ENCODE measurements around the gene MCRS1. TPM values are rescaled to one million over a fixed set of nuclear protein-coding genes. Genes with fewer than 3 reads are reported as not detected.
A peak's percentile ranks its signal among the peaks of the same experiment; 100 is the strongest.

Gene MCRS1
- total and polyA plus RNA-seq, 4 donors = 20.0 to 33.1 (median 26.1) TPM

DNA sequence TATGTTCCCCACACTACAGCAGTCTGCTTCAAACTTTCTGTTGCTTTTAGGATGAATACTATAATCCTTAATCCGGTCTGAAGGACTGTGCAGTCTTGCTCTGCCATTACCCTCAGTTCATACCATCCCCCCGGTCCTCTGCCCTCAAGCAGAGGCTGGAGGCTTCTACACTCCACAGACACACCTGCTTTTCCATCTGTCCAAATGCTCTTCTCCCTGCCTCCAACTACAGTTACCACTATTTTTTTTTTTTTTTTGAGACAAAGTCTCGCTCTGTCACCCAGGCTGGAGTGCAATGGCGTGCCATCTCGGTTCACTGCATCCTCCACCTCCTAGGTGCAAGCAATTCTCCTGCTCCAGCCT, 48.4 kb downstream of the MCRS1 start:
- Histone ChIP-seq H3K36me3 (ENCODE audit: control insufficient read depth in 4 of 4, insufficient read depth in 3 of 4, low read depth in 1 of 4, low read length in 3 of 4) (peaks cover 0 to 4% (median under 1%) of the 10 kb centered on the region in 4 donors), H3K4me1 (ENCODE audit: control insufficient read depth in 4 of 4, insufficient read depth in 4 of 4, low read length in 3 of 4) (peaks cover 0 to 13% (median 10%) of the 10 kb centered on the region in 4 donors), H3K9ac (ENCODE audit: low read depth in 1 of 2, low read length in 2 of 2) (no peak overlapping the region), H3K27ac (ENCODE audit: low read depth in 1 of 2, low read length in 2 of 2) (no peak overlapping the region), H3K4me3 (ENCODE audit: low read depth in 1 of 3, low read length in 3 of 3) (no peak overlapping the region), H3K27me3 (ENCODE audit: control insufficient read depth in 4 of 4, insufficient read depth in 4 of 4, low read length in 3 of 4) (no peaks in the 10 kb centered on the region), H3K9me3 (ENCODE audit: control insufficient read depth in 4 of 4, low read length in 3 of 4) (no peaks in the 10 kb centered on the region)
- WGBS = 92% methylated on average over 5 of the region's 5 CpGs
- DNase-seq (ENCODE audit: low spot score) = no peak
- TF ChIP-seq NR2F2 (IDR thresholded peaks at IDR 0.05) = no peak
- TF ChIP-seq REST (IDR thresholded peaks at IDR 0.05) = no peak
- no peak for TF ChIP-seq HNF4G (IDR thresholded peaks at IDR 0.05)

GRCh38 chr12:49518914-49519573, 48.9 kb downstream of the MCRS1 start:
- Histone ChIP-seq H3K9ac (ENCODE audit: low read depth in 1 of 2, low read length in 2 of 2) (no peak overlapping the region), H3K4me1 (ENCODE audit: control insufficient read depth in 4 of 4, insufficient read depth in 4 of 4, low read length in 3 of 4) (peaks cover 0 to 16% (median 10%) of the 10 kb centered on the region in 4 donors), H3K4me3 (ENCODE audit: low read depth in 1 of 3, low read length in 3 of 3) (no peak overlapping the region), H3K27ac (ENCODE audit: low read depth in 1 of 2, low read length in 2 of 2) (no peak overlapping the region), H3K9me3 (ENCODE audit: control insufficient read depth in 4 of 4, low read length in 3 of 4) (no peaks in the 10 kb centered on the region), H3K36me3 (ENCODE audit: control insufficient read depth in 4 of 4, insufficient read depth in 3 of 4, low read depth in 1 of 4, low read length in 3 of 4) (peaks cover 0 to 4% (median 0%) of the 10 kb centered on the region in 4 donors), H3K27me3 (ENCODE audit: control insufficient read depth in 4 of 4, insufficient read depth in 4 of 4, low read length in 3 of 4) (no peaks in the 10 kb centered on the region)
- 93% methylated on average over 2 of the region's 2 CpGs for WGBS
- DNase-seq (ENCODE audit: low spot score) = no peak
- TF ChIP-seq, protein P1, sequence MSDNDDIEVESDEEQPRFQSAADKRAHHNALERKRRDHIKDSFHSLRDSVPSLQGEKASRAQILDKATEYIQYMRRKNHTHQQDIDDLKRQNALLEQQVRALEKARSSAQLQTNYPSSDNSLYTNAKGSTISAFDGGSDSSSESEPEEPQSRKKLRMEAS (IDR thresholded peaks at IDR 0.05) = no peak

DNA sequence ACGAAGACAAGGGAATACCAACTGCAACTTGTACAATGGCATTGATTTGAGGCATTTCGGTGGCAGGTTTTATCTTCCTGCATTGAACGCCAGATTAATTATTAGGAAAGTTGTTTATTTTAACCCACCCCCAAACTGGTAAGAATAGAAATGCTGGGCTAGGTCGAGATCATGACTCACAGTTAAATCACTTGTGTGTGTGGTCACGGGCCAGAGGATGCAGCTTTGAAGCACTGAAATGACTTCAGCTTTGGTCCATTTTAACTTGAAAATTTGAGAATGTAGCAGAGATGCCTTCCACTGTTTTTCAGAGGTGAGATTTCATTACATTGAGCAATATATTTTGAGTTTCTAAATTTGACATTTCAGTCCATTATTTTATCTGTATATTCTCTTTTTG, 52.7 kb downstream of the MCRS1 start:
- H3K4me1 ChIP-seq (ENCODE audit: control insufficient read depth in 4 of 4, insufficient read depth in 4 of 4, low read length in 3 of 4) = peaks cover 0 to 16% (median 10%) of the 10 kb centered on the region in 4 donors
- H3K27me3 ChIP-seq (ENCODE audit: control insufficient read depth in 4 of 4, insufficient read depth in 4 of 4, low read length in 3 of 4) = no peaks in the 10 kb centered on the region
- no peak overlapping the region for H3K27ac ChIP-seq (ENCODE audit: low read depth in 1 of 2, low read length in 2 of 2)
- H3K4me3 ChIP-seq (ENCODE audit: low read depth in 1 of 3, low read length in 3 of 3) = no peak overlapping the region
- no peaks in the 10 kb centered on the region for H3K9me3 ChIP-seq (ENCODE audit: control insufficient read depth in 4 of 4, low read length in 3 of 4)
- TF ChIP-seq, protein P2, sequence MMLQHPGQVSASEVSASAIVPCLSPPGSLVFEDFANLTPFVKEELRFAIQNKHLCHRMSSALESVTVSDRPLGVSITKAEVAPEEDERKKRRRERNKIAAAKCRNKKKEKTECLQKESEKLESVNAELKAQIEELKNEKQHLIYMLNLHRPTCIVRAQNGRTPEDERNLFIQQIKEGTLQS (IDR thresholded peaks at IDR 0.05) = no peak
- TF ChIP-seq RAD21 (IDR thresholded peaks at IDR 0.05) (peak in 1 of 2 donors; percentile 17), REST (IDR thresholded peaks at IDR 0.05) (no peak), EGR1 (IDR thresholded peaks at IDR 0.05; ENCODE audit: low read depth in 2 of 2) (no peak), SP1 (IDR thresholded peaks at IDR 0.05) (peak; percentile 13), GABPA (IDR thresholded peaks at IDR 0.05 in 1 of 2, conservative IDR thresholded peaks at IDR 0.05 in 1 of 2) (no peak), HNF4A (conservative IDR thresholded peaks at IDR 0.05) (peak in 1 of 2 donors; percentile 8)
- DNase-seq (ENCODE audit: low spot score) = no peak
- 70% methylated on average over 5 of the region's 5 CpGs for WGBS
- no peaks in the 10 kb centered on the region for H3K36me3 ChIP-seq (ENCODE audit: control insufficient read depth in 4 of 4, insufficient read depth in 3 of 4, low read depth in 1 of 4, low read length in 3 of 4)
- no peak overlapping the region for H3K9ac ChIP-seq (ENCODE audit: low read depth in 1 of 2, low read length in 2 of 2)
